H7 (cell line): ENCODE measurements around the gene POLR2H. TPM values are rescaled to one million over a fixed set of nuclear protein-coding genes. Genes with fewer than 3 reads are reported as not detected.
"Not testable (repeated sequence)": the region's sequence is repeated elsewhere in the genome, so short reads cannot be mapped to it uniquely, and the experiment has no call there.

ENCODE experiments used
- DNase-seq: peaks from one replicate; pipeline ENCODE4 v3.0.0; 2012
- H3K27me3 ChIP-seq: 2 replicates; pipeline ENCODE4 v1.6.0; 2011; ENCODE audit warnings: mild to moderate bottlenecking, low read length; ENCODE audit not compliant: control insufficient read depth, insufficient read depth
- H3K36me3 ChIP-seq: replicated peaks from 2 replicates; pipeline ENCODE4 v1.5.1; 2011; ENCODE audit warnings: low read length; ENCODE audit not compliant: control insufficient read depth, insufficient read depth
- H3K4me3 ChIP-seq: 2 replicates; pipeline ENCODE4 v1.5.1; 2011; ENCODE audit warnings: low read depth, mild to moderate bottlenecking, control low read depth, low read length, moderate library complexity; ENCODE audit not compliant: insufficient read depth
- total RNA-seq: library from RNA; depleted of rRNA; stranded (reverse); fragments of >200 nt; shearing (Covaris generic); gene quantifications from 2 replicates; pipeline ENCODE4 v1.2.3, GENCODE V29; 2014

Gene POLR2H
- total RNA-seq, 1 experiment from 2014 or later: 92.8 TPM

DNA sequence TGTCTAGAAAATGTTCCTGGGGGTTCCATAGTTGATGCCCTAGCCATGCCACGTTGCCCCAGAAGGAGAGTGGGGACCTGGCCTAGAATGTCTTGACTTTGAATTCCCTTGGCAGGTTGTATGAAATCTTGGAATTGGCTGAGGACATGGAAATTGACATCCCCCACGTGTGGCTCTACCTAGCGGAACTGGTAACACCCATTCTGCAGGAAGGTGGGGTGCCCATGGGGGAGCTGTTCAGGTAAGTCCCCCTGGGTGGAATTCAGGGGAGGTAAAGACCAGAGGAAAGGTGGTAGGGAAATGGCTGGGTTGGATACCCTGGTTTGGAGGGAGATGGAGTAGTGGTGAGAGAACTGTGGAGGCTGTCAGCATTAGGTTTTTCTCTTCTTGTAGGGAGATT, 33.0 kb upstream of the POLR2H start:
- Histone ChIP-seq H3K36me3 (peaks cover 86% of the 10 kb centered on the region), H3K4me3 (no peak overlapping the region), H3K27me3 (no peaks in the 10 kb centered on the region)
- DNase-seq: no peak

DNA sequence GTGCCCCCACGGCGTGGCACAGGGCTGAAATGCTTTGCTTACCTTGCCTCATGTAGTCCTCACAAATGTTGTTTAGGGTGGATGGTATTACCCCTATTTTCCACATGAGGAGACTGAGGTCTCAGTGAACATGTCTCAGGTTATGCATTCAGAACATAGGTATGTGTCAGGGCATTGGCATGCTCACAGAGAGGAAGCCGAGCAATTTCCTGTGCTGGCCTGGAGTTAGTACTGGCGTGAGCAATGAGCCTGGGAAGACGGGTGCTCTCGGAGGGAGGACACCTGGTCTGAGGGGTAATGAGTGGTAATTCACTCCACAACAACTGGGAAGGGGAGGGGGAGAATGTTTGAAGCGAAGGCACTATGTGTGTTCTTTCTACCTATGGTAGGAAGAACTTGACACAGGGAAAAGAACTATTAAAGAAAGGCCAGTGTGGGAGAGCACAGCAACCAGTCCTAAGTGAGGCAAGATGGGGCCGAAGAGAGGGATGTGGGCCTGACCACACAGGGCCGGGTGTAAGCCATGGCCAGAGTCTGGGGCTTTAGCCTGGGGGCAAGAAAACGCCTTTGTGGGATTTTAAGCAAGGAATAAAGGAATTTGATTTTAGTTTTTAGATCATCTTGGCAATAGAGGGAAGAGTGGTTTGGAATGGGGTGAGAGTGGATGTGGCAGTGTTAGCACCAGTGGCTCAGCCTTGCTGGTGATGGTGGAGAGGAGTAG, 29.0 kb upstream of the POLR2H start:
- Histone ChIP-seq H3K27me3 (no peaks in the 10 kb centered on the region), H3K4me3 (no peak overlapping the region), H3K36me3 (peaks cover 55% of the 10 kb centered on the region)
- DNase-seq: no peak

DNA sequence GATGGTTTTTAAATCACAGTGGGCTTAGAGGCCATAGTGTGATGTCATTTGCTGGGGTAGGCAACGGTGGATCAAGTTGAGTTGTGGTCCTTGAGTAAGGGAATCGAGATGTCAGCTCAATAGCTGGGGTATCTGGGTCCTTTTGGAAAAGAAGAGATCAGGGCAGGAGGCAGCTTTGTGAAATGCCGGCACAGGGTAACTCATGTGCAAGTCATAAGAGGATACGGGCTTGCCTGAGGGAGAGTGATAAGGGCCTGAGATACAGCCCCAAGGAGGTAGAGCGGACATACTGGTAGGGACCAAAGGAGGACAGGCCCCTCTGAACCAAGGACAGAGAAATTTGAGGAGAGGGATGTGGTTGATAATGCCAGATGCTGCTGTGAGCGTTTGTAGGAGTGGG, 28.3 kb upstream of the POLR2H start:
- Histone ChIP-seq H3K27me3 (no peaks in the 10 kb centered on the region), H3K4me3 (no peak overlapping the region), H3K36me3 (peaks cover 49% of the 10 kb centered on the region)
- DNase-seq: no peak

DNA sequence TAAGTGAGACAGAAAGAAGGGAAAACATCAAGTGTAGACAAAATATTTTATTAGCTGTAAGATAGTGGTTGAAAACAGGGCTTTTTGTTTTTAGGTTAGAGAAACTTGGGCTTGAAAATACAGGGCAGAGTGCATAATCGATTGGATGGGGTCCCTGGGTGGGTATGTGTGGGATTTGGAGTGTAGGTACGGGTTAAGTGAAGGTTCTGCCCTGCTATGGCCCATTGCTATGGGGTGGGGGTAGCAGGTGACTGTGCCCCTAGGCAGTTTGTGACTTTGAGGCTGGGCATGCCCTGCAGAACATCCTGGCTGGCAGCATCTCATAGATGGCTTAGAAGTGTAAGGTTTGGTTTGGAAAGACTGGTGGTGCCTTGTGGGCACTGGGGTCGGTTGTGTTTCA, 27.8 kb upstream of the POLR2H start:
- H3K36me3 ChIP-seq: peaks cover 44% of the 10 kb centered on the region
- H3K4me3 ChIP-seq: no peak overlapping the region
- no peaks in the 10 kb centered on the region for H3K27me3 ChIP-seq
- DNase-seq: no peak

DNA sequence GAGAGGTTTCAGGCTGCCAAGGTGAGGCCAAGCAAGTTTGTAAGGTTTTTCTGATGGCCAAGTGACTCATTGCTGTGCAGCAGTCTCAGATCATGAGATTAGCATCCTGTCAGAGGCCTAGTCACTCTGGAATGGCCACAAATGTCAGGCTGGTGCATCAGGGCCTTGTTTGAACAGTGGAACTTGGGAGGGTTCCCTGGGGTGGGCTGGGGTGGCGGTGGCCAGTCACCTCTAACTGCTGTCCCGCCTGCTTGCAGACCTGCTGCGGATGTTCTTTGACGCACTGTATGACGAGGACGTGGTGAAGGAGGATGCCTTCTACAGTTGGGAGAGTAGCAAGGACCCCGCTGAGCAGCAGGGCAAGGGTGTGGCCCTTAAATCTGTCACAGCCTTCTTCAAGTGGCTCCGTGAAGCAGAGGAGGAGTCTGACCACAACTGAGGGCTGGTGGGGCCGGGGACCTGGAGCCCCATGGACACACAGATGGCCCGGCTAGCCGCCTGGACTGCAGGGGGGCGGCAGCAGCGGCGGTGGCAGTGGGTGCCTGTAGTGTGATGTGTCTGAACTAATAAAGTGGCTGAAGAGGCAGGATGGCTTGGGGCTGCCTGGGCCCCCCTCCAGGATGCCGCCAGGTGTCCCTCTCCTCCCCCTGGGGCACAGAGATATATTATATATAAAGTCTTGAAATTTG, 26.9 kb upstream of the POLR2H start:
- DNase-seq: no peak
- Histone ChIP-seq H3K4me3 (no peak overlapping the region), H3K27me3 (no peaks in the 10 kb centered on the region), H3K36me3 (peaks cover 38% of the 10 kb centered on the region)

DNA sequence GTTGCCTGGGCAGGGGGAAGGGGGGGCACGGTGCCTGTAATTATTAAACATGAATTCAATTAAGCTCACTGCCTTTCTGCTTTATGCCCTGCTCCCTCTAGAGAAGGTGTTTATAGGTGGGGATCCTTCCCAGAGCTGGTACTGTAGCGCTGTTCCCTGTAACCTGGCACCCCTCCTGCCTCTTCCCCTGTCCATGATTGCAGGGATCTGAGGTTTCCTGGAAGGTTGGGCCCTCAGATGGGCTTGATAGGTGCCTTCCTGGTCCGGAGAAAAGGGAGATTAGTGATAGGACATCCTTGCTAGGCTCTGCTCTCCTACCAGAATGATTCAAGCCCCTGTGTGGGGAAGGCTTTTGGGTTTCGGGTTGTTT, 26.2 kb upstream of the POLR2H start:
- no peak overlapping the region for H3K4me3 ChIP-seq
- H3K36me3 ChIP-seq: peaks cover 35% of the 10 kb centered on the region
- no peak for DNase-seq

DNA sequence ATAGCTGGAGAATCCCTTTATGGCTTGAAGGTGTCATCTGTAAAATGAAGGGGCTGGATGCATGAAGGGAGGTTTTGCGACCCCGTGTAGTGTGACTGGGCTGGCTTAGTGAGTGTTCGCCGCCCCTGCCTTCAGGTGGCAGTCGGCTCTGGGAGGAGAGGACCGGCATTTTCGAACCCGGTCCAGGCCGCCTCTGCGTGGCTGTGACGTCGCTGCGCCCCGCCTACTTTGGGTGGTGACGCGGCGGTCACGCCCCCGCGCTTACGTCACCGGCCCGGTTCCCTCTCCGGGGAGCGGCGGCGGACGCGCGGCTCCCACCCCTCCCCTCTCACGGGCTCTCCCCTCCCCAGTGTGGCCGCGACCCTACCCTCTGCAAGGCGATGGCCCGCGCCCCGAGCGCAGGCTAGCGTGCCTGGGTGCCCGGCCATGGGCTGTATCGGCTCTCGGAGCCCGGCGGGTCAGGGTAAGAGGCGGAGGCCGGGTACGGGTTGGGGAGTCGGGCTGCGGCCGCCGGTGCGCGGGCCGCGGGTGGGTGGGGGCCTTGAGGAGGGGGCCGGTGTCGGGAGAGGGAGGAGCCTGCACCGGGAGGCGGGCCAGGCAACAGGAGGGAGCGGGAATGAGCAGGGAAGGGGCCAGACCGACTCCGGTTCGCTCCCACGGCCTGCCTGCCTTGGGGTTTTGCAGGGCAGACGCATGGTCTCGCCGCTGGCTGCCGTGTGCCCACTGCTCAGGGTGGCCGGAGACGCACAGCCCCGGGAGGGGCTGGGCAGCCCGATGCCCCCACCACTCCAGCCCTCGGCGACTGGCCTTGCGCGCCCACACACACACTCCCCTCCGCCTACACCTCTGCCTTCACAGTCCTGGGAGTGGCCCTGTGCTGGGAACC, 25.6 kb upstream of the POLR2H start:
- Histone ChIP-seq H3K27me3 (no peaks in the 10 kb centered on the region), H3K4me3 (peak overlapping the region; percentile 94), H3K36me3 (peaks cover 32% of the 10 kb centered on the region)
- peak; percentile 99 for DNase-seq

More for the DNA sequence above, 26.2 kb upstream of the POLR2H start:
- H3K27me3 ChIP-seq: no peaks in the 10 kb centered on the region

DNA sequence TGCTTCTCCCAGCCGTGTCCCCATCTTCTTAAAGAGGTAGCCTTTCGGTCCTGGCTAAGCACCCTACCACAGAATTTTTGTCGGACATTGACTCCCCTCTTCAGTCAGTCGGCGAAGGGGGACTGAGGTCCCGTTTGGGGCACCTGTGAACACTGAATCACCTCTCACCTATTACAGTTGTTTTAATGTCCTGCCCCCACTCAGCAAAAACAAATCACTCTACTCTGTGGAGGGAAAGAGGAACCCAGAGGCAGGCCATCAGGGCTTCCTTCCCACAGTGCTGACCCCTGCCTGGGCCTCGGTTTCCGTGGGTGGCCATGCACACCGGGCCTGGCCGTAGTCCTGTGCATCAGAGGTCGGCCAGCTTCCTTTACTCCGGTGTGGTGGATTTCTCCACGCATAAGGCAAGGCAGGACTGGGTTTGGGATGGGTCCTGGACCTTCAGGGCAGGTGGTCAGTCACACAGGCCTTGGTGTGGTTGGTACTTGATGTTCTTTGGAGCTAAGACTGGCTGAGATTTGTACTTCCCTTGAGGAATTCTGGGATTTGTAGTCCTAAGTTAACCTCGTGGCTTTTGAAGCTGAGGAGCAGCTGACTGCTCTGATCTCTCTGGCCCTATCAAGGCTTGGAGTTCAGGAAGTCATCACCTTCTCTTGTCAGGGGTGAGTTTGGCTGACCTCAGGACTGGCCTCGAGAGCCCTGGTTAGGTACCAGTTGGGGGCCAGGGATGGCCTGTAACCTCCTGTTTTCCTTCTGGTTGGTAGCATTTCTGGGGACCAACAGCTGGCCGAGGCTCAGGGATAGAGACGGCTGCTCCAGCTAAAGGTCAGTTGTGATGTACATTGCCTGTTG, 24.7 kb upstream of the POLR2H start:
- Histone ChIP-seq H3K36me3 (peaks cover 25% of the 10 kb centered on the region), H3K4me3 (peak overlapping the region; percentile 94), H3K27me3 (no peaks in the 10 kb centered on the region)
- peak; percentile 81 for DNase-seq

DNA sequence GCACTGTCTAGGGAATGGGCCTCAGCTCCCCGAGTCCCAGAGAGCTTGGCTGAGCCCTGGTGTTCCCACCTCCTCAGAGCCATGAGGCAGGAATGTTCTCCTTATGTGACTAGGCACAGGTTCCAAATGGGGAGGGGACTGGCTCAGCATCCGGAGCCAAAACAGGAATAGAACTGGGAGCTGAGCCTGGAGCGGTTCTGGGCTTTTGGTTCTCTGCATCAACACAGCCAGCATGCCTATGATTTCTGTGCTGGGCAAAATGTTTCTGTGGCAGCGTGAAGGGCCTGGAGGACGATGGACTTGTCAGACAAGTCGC, 24.2 kb upstream of the POLR2H start, which contains the start of gene FAM131A:
TSS of gene FAM131A (plus strand) at position 202 of the 316 bp plus-strand sequence. CDS start at position 233, 31 bp downstream.
- Histone ChIP-seq H3K4me3 (peak within 1 kb of the TSS; percentile 94), H3K27me3 (no peaks in the 10 kb centered on the region), H3K36me3 (peaks cover 21% of the 10 kb centered on the region)
- no peak for DNase-seq

DNA sequence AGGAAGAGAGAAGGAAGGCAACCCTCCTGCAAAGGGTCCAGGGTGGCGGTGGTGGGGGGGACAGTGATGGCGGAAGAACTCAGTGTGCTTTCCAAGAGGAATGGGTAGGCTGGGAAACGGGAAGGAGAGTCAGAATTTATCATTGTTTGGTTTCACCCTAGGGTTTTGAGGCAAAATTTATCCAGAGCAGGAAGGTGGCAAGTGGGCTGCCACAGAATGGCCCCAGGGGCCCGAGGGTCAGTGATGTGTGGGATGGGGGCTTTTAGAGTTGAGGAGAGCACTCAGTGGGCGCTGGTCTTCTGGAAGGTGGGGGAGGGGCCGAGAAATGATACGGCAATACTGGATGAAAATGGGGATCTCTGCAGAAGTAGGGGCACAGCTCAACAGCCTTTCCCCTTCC, 23.5 kb upstream of the POLR2H start:
- DNase-seq: no peak
- Histone ChIP-seq H3K4me3 (no peak overlapping the region), H3K36me3 (peaks cover 22% of the 10 kb centered on the region), H3K27me3 (no peaks in the 10 kb centered on the region)

DNA sequence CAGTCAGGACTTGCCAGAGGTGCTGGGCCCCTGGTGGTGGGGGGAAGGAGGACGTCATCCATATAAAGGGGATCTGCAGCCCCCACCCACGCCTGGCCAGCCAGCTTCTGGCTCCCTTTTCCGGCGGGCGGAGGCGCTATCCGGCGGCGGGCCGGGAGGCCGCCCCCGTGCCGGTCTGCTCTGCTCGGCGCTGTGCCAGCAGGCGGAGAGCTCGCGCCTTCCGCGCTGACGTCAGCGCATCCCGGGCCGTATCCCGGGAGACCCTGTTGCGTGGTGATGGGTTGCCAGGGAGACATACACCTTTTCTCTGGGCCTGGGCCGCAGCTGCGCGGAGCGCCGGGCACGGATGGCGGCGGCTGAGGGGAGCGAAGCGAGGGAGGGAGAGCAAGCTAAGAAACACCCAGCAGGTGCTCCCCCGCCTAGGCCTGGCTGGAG, 23.0 kb upstream of the POLR2H start:
- Histone ChIP-seq H3K27me3 (no peaks in the 10 kb centered on the region), H3K36me3 (peaks cover 18% of the 10 kb centered on the region), H3K4me3 (no peak overlapping the region)
- peak; percentile 94 for DNase-seq

DNA sequence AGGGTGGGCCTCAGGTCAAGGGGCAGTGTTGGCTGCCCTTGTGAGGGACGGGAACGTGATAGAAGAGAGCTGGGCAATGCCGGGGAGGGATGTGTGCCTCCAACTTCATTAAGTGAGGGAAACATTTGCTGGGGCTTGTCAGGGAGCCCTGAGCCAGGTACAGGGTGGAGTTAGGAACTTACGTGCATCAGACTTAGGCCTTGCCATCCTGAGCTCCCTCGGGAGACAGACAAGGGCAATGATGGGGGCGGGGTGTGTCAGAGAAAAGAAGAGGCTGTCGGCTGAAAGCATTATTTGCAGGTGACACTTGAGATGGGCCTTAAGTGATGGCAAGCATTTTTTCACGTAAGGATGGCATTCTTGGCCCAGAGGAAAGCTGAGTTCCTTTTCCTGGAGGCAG, 22.5 kb upstream of the POLR2H start:
- no peak for DNase-seq
- no peak overlapping the region for H3K4me3 ChIP-seq
- no peaks in the 10 kb centered on the region for H3K27me3 ChIP-seq
- H3K36me3 ChIP-seq: peaks cover 16% of the 10 kb centered on the region

DNA sequence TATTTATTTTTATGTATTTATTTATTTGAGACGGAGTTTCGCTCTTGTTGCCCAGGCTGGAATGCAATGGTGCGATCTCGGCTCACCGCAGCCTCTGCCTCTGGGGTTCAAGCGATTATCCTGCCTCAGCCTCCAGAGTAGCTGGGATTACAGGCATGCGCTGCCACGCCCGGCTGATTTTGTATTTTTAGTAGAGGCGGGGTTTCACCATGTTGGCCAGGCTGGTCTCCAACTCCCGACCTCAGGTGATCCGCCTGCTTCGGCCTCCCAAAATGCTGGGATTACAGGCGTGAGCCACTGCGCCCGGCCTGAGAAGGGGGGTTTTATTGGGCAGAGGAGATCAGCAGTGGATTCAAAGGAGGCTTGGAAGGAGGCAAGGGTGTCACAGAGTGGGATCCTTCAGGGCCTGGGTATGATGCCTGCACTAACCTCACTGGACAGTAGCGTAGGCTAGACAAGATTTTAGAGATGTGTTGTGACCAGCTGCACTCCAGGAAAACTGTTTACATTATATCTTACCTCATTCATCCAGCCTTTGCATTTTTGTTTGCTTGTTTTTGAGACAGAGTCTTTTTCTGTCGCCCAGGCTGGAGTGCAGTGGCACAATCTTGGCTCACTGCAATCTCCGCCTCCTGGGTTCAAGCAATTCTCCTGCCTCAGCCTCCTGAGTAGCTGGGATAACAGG, 21.9 kb upstream of the POLR2H start:
- not testable (repeated sequence) for DNase-seq, H3K27me3 ChIP-seq, H3K4me3 ChIP-seq
- H3K36me3 ChIP-seq: peaks cover 12% of the 10 kb centered on the region
